HG03280 (cell line): ENCODE measurements around the gene TIPARP.
A peak's percentile ranks its signal among the peaks of the same experiment; 100 is the strongest.

Experiments used
- ATAC-seq: cut with Tn5 transposase; IDR thresholded peaks from one replicate; pipeline ENCODE4 v1.9.1; 2021; ENCODE audit warnings: mild to moderate bottlenecking, moderate library complexity; ENCODE audit not compliant: unreplicated experiment

The TIPARP gene

GRCh38 chr3:156675830-156676767 lies 1.7 kb downstream of the TIPARP start:
- no peak for ATAC-seq

- no peak for ATAC-seq
Measured at GRCh38 chr3:156676768-156677479, 2.5 kb downstream of the TIPARP start.

GRCh38 chr3:156677536-156677935 lies 3.1 kb downstream of the TIPARP start:
- no peak for ATAC-seq

- no peak for ATAC-seq
Measured at GRCh38 chr3:156678197-156678596, 3.8 kb downstream of the TIPARP start.

GRCh38 chr3:156680243-156680914 lies 6.0 kb downstream of the TIPARP start:
- ATAC-seq = no peak

GRCh38 chr3:156681002-156681401 lies 6.6 kb downstream of the TIPARP start:
- peak; percentile 69 for ATAC-seq

- no peak for ATAC-seq
Measured at GRCh38 chr3:156682501-156682900, 8.1 kb downstream of the TIPARP start.

GRCh38 chr3:156682963-156683362 lies 8.6 kb downstream of the TIPARP start:
- no peak for ATAC-seq

- ATAC-seq = peak; percentile 33
Measured at GRCh38 chr3:156685198-156685597, 10.8 kb downstream of the TIPARP start.

- peak; percentile 35 for ATAC-seq
Measured at GRCh38 chr3:156685752-156686151, 11.4 kb downstream of the TIPARP start.

GRCh38 chr3:156687023-156687422 lies 12.6 kb downstream of the TIPARP start:
- ATAC-seq = peak; percentile 34

- no peak for ATAC-seq
Measured at GRCh38 chr3:156688632-156689452, 14.5 kb downstream of the TIPARP start.

GRCh38 chr3:156689608-156690007 lies 15.2 kb downstream of the TIPARP start:
- ATAC-seq = no peak

- ATAC-seq = no peak
Measured at GRCh38 chr3:156691920-156692319, 17.5 kb downstream of the TIPARP start.

GRCh38 chr3:156693166-156693565 lies 18.8 kb downstream of the TIPARP start:
- ATAC-seq = no peak

GRCh38 chr3:156694536-156694935 lies 20.1 kb downstream of the TIPARP start:
- no peak for ATAC-seq

- ATAC-seq = no peak
Measured at GRCh38 chr3:156702367-156702766, 28.0 kb downstream of the TIPARP start.

- ATAC-seq = no peak
Measured at GRCh38 chr3:156704370-156705036, 30.1 kb downstream of the TIPARP start.

- ATAC-seq = peak; percentile 70
Measured at GRCh38 chr3:156705761-156706616, 31.6 kb downstream of the TIPARP start.
